GM18873 (cell line): ENCODE data around the gene MARVELD3.
"Not testable (repeated sequence)": the region's sequence is repeated elsewhere in the genome, so short reads cannot be mapped to it uniquely, and the experiment has no call there.

Source experiments
- ATAC-seq: cut with Tn5 transposase; IDR thresholded peaks from one replicate; pipeline ENCODE4 v1.9.1; 2021; ENCODE audit warnings: mild to moderate bottlenecking, moderate library complexity, moderate number of reproducible peaks; ENCODE audit not compliant: unreplicated experiment, low FRiP score

MARVELD3 gene

DNA sequence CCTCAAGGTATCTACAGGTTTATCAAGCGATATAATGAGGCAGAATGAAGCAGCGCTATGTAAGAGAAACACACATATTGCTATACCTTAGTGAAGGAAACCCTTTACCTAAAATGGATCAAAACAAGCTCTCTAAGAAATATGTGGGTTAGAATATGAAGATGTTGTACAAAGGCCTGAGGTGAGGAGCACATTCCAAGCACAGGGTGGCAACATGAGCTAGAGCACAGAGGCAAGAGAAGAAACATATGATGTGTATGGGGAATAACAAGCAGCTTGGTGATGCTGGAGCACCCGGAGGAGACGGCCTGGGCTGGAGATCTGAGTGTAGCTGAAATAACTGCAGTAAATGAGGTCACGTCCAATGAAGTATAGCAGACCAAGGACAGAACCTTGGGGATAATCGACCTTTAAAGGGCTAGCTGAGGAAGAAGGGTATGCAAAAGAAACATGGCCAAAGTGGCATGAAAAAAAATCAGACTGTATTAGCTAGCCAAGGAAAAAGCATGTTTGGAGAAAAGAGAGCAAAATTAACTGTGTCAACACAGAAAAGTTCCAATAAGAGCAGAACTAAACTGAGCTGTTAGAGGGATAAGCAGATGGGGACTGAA is 44.0 kb downstream of the MARVELD3 start:
- no peak for ATAC-seq

DNA sequence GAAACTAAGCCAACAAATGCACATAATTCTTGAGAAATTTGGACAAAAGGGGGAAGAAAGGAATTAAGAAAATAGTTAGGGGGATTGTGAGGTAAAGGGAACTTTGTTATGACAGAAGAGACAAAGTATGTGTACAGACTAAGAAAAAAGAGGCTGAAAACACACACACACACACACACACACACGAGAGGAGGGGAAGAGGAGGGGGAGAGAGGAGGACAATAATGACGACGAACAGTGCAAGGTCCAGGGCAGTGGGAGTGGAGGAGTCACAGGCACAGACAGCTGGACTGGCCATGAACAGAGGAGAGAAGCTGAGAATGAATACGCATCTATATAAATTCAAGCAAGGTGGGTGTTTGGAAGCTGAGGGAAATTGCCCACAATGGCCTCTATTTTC is 44.6 kb downstream of the MARVELD3 start:
- no peak for ATAC-seq

- no peak for ATAC-seq
Measured at GRCh38 chr16:71671165-71671564, 45.2 kb downstream of the MARVELD3 start.

DNA sequence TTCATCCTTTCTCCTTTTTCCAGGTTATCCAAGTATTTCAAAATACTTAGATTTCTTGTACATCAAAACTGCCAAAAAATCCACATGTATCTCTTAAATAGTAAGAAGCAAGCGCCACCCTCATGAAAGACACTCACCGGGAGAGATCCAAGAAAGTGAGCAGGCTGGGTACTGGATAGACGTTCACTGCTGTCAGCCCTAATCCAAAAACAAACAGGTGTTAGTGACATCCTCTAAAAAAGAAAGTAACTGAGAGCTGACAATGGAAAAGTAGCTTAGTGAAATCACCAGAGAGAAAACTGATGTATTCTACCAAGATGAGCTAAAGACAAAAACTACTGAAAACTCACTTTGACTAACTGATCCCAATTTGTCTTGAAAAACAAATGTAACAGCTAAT is 46.1 kb downstream of the MARVELD3 start:
- no peak for ATAC-seq

DNA sequence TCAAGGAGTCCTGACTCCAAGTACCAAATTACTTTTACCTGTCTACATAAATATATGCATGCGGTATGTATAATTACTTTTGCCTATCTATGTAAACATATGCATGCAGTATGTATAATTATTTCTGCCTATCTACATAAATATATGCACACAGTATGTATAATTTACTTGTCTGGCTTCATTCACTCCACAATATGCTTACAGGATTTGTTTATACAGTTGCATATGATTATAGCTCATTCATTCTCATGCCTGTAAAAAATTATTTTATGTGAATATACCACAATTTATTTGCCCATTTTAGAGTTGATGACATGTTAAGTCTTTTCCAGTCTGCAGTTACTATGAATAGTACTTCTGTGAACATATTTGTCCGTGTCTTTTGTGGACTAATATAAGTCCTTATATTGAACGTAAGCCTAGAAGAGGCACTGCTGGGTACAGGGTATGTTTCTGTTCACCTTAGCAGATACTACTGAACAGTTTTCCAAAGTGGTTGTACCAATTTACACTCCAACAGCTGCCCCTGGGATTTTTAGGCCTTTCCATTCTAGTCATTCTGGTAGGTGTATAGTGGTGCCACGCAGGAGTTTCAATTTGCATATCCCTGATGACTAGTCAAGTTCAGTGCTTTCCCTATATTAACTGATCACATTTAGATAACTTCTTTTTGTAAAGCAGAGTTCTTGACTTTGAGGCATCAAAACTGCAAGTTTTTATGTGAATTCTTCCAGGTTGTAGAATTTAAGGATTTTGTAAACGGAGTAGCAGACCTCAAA is 47.0 kb downstream of the MARVELD3 start:
- no peak for ATAC-seq

- ATAC-seq: no peak
Measured at GRCh38 chr16:71673582-71673973, 47.6 kb downstream of the MARVELD3 start.

- ATAC-seq: no peak
Measured at GRCh38 chr16:71674229-71674628, 48.2 kb downstream of the MARVELD3 start.

- no peak for ATAC-seq
Measured at GRCh38 chr16:71675380-71675779, 49.4 kb downstream of the MARVELD3 start.

GRCh38 chr16:71676236-71676635 is 50.3 kb downstream of the MARVELD3 start:
- no peak for ATAC-seq

DNA sequence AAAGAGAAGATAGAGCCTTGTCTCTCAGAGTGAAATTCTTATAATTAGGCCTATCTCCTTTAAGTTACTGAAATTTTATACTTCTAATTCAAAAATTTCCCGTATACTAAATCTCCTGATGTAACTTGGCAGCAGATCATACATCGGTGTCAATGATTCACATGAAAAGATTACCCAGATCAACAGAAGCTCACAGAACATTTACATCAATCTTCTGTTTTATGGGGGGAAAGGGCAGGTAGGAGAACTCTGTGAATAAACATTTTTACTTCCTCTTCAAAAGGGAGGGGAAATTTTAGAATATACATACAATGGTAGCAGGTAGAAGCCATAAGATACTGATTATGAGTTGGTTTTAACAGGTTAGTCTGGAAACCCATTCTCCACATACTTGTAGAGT is 55.4 kb downstream of the MARVELD3 start:
- no peak for ATAC-seq

GRCh38 chr16:71684280-71684679 is 58.3 kb downstream of the MARVELD3 start:
- not testable (repeated sequence) for ATAC-seq
